H9 (cell line): Measurements from ENCODE around the gene SELENOK. TPM values are rescaled to one million over a fixed set of nuclear protein-coding genes. Genes with fewer than 3 reads are reported as not detected.

Source experiments
- DNase-seq: peaks from one replicate; pipeline ENCODE4 v3.0.0-alpha.2; 2017
- H2AFZ ChIP-seq: one replicate; pipeline ENCODE4 v1.6.1; 2013; ENCODE audit warnings: mild to moderate bottlenecking, low read length, control low read depth, moderate library complexity
- H2AK5ac ChIP-seq: 2 replicates; pipeline ENCODE4 v1.6.1; 2013; ENCODE audit warnings: low read length, control low read depth, mixed read lengths; ENCODE audit not compliant: insufficient read length
- H2BK120ac ChIP-seq: one replicate; pipeline ENCODE4 v1.6.1; 2013; ENCODE audit warnings: low read depth, mild to moderate bottlenecking, low read length, control low read depth, inconsistent platforms; ENCODE audit not compliant: poor library complexity, severe bottlenecking
- H2BK12ac ChIP-seq: 2 replicates; pipeline ENCODE4 v1.6.1; 2013; ENCODE audit warnings: low read length, control low read depth, mixed read lengths, low read depth; ENCODE audit not compliant: insufficient read length
- H2BK15ac ChIP-seq: 2 replicates; pipeline ENCODE4 v1.6.1; 2013; ENCODE audit warnings: low read depth, low read length, control low read depth
- H2BK20ac ChIP-seq: one replicate; pipeline ENCODE4 v1.6.1; 2013; ENCODE audit warnings: low read depth, mild to moderate bottlenecking, low read length, control low read depth, inconsistent platforms; ENCODE audit not compliant: poor library complexity, severe bottlenecking
- H2BK5ac ChIP-seq: 2 replicates; pipeline ENCODE4 v1.6.1; 2013; ENCODE audit warnings: low read length, control low read depth, mixed read lengths; ENCODE audit not compliant: insufficient read length
- H3K14ac ChIP-seq: 2 replicates; pipeline ENCODE4 v1.6.1; 2013; ENCODE audit warnings: low read length, control low read depth; ENCODE audit not compliant: insufficient read depth
- H3K18ac ChIP-seq: 2 replicates; pipeline ENCODE4 v1.6.1; 2013; ENCODE audit warnings: low read depth, mild to moderate bottlenecking, mixed read lengths, low read length, control low read depth; ENCODE audit not compliant: insufficient read length
- H3K23ac ChIP-seq: 2 replicates; pipeline ENCODE4 v1.6.1; 2013; ENCODE audit warnings: low read length, control low read depth, mixed read lengths, low read depth; ENCODE audit not compliant: insufficient read length
- H3K23me2 ChIP-seq: 2 replicates; pipeline ENCODE4 v1.6.1; 2013; ENCODE audit warnings: low read depth, mild to moderate bottlenecking, mixed read lengths, low read length, control low read depth; ENCODE audit not compliant: insufficient read length, poor library complexity, severe bottlenecking
- H3K27ac ChIP-seq: 2 replicates; pipeline ENCODE4 v1.5.1; 2013; ENCODE audit warnings: low read length, control low read depth, mixed read lengths, low read depth; ENCODE audit not compliant: insufficient read length
- H3K27me3 ChIP-seq: 2 replicates; pipeline ENCODE4 v1.6.1; 2013; ENCODE audit warnings: low read length, control low read depth, inconsistent platforms; ENCODE audit not compliant: insufficient read depth
- H3K4ac ChIP-seq: 2 replicates; pipeline ENCODE4 v1.6.1; 2013; ENCODE audit warnings: low read depth, mild to moderate bottlenecking, control low read depth, inconsistent platforms, low read length, moderate library complexity
- H3K4me1 ChIP-seq: 2 replicates; pipeline ENCODE4 v1.6.1; 2013; ENCODE audit warnings: low read length, control low read depth, inconsistent platforms; ENCODE audit not compliant: insufficient read depth
- H3K4me2 ChIP-seq: 2 replicates; pipeline ENCODE4 v1.6.1; 2013; ENCODE audit warnings: low read length, control low read depth, mixed read lengths; ENCODE audit not compliant: insufficient read length, insufficient read depth
- H3K56ac ChIP-seq: 2 replicates; pipeline ENCODE4 v1.6.1; 2013; ENCODE audit warnings: low read depth, mild to moderate bottlenecking, mixed read lengths, low read length, control low read depth; ENCODE audit not compliant: insufficient read length
- H3K79me1 ChIP-seq: 2 replicates; pipeline ENCODE4 v1.6.1; 2013; ENCODE audit warnings: low read depth, mild to moderate bottlenecking, moderate library complexity, low read length, control low read depth, inconsistent platforms; ENCODE audit not compliant: insufficient read depth, poor library complexity, severe bottlenecking
- H3K79me2 ChIP-seq: 2 replicates; pipeline ENCODE4 v1.6.1; 2013; ENCODE audit warnings: low read length, control low read depth, inconsistent platforms; ENCODE audit not compliant: insufficient read depth
- H3K9ac ChIP-seq: 2 replicates; pipeline ENCODE4 v1.6.1; 2013; ENCODE audit warnings: low read length, control low read depth, mixed read lengths; ENCODE audit not compliant: insufficient read length; ENCODE audit errors: extremely low read depth
- H3K9me3 ChIP-seq: one replicate; pipeline ENCODE4 v1.6.1; 2013; ENCODE audit warnings: low read depth, low read length, inconsistent platforms; ENCODE audit not compliant: control insufficient read depth
- H3T11ph ChIP-seq: one replicate; pipeline ENCODE4 v1.6.1; 2013; ENCODE audit warnings: mild to moderate bottlenecking, low read length, control low read depth, inconsistent platforms
- H4K20me1 ChIP-seq: one replicate; pipeline ENCODE4 v1.6.1; 2013; ENCODE audit not compliant: control insufficient read depth, insufficient read length, insufficient read depth
- H4K5ac ChIP-seq: 2 replicates; pipeline ENCODE4 v1.6.1; 2013; ENCODE audit warnings: low read depth, mild to moderate bottlenecking, mixed read lengths, low read length, control low read depth; ENCODE audit not compliant: insufficient read length
- H4K8ac ChIP-seq: replicated peaks from 2 replicates; pipeline ENCODE4 v1.6.1; 2013; ENCODE audit warnings: low read length, control low read depth, mixed read lengths, low read depth; ENCODE audit not compliant: insufficient read length
- H4K91ac ChIP-seq: 2 replicates; pipeline ENCODE4 v1.6.1; 2013; ENCODE audit warnings: low read depth, mild to moderate bottlenecking, moderate library complexity, mixed read lengths, low read length, control low read depth; ENCODE audit not compliant: insufficient read length
- H3K27ac Mint-ChIP-seq, 3 experiments: 2 replicates in 2 of 3; 3 replicates in 1 of 3; pipeline ENCODE4 v1.8.0; 2020 to 2021; ENCODE audit warnings: mixed read lengths in 3 of 3, mild to moderate bottlenecking in 1 of 3, moderate library complexity in 1 of 3
- H3K27me3 Mint-ChIP-seq: 2 replicates; pipeline ENCODE4 v1.8.0; 2021; ENCODE audit warnings: low read depth, mild to moderate bottlenecking, moderate library complexity, mixed read lengths
- H3K36me3 Mint-ChIP-seq, 3 experiments: 2 replicates in 2 of 3; 3 replicates in 1 of 3; pipeline ENCODE4 v1.8.0; 2020 to 2021; ENCODE audit warnings: low read depth in 3 of 3, mixed read lengths in 3 of 3; ENCODE audit not compliant: insufficient read depth in 1 of 3
- H3K4me1 Mint-ChIP-seq, 2 experiments: 2 replicates each; pipeline ENCODE4 v1.8.0; 2020; ENCODE audit warnings: mixed read lengths in 2 of 2
- H3K4me3 Mint-ChIP-seq, 2 experiments: 2 replicates in 1 of 2; 3 replicates in 1 of 2; pipeline ENCODE4 v1.8.0; 2020 to 2021; ENCODE audit warnings: mild to moderate bottlenecking in 2 of 2, mixed read lengths in 2 of 2, moderate library complexity in 1 of 2
- H3K9me3 Mint-ChIP-seq, 2 experiments: 2 replicates in 1 of 2; 3 replicates in 1 of 2; pipeline ENCODE4 v1.8.0; 2020; ENCODE audit warnings: mild to moderate bottlenecking in 2 of 2, mixed read lengths in 2 of 2, moderate library complexity in 1 of 2
- WGBS: extraction: QIAGEN DNeasy Blood & Tissue Kit; methylation state at CpG from one replicate; pipeline ENCODE4 v1.1.7; 2013; ENCODE audit warnings: missing lambda C conversion rate, low lambda C conversion rate, mixed read lengths; ENCODE audit not compliant: insufficient read length; ENCODE audit errors: extremely low coverage; 5-methylcytosine and 5-hydroxymethylcytosine counted together
- total RNA-seq: library from RNA; stranded (reverse); gene quantifications from 2 replicates; pipeline ENCODE4 v1.2.1, GENCODE V29; 2021
- TF ChIP-seq, protein P1 (sequence below): fragments of 200-600 bp; sonication (generic); conservative IDR thresholded peaks from 3 replicates; pipeline ENCODE4 v1.8.0; 2021; ENCODE audit warnings: antibody characterized with exemption, mild to moderate bottlenecking

The SELENOK gene
- total RNA-seq, 1 experiment from 2014 or later, result 34.6 TPM

DNA sequence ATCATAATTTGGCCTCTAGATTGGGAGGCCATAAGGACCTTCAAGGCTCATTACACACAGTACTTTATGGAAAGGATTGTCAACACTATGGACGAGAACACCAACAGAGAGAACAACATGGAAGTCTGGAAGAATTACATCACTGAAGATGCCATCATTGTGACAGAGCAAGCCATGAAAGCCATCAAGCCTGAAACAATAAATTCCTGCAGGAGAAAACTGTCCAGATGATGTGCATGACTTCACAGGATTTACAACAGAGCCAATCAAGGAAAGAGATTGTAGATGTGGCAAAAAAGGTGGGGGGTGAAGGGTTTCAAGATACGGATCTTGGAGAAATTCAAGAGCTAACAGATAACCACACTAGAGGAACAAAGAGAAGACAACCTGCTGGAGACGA, 29.4 kb downstream of the SELENOK start:
- no peaks in the 10 kb centered on the region for H3K4me1 ChIP-seq
- H3K27ac ChIP-seq, result no peak overlapping the region
- no peaks in the 10 kb centered on the region for H3K79me2 ChIP-seq
- Mint-ChIP-seq H3K27me3 (no peaks in the 10 kb centered on the region), H3K9me3 (no peaks in the 10 kb centered on the region), H3K4me3 (no peak overlapping the region), H3K4me1 (no peaks in the 10 kb centered on the region), H3K36me3 (peaks cover 7 to 54% (median 39%) of the 10 kb centered on the region in 3 experiments; a peak in 6 of 7 replicates), H3K27ac (no peak overlapping the region)
- no peak overlapping the region for H2BK20ac ChIP-seq
- no peak overlapping the region for H2BK5ac ChIP-seq
- H4K8ac ChIP-seq, result no peak overlapping the region
- no peaks in the 10 kb centered on the region for H4K20me1 ChIP-seq
- H4K91ac ChIP-seq, result no peak overlapping the region
- H2BK120ac ChIP-seq, result no peak overlapping the region
- H2AK5ac ChIP-seq, result no peak overlapping the region
- no peaks in the 10 kb centered on the region for H3K23me2 ChIP-seq
- H3K79me1 ChIP-seq, result no peaks in the 10 kb centered on the region
- DNase-seq, result no peak
- no peaks in the 10 kb centered on the region for H3K27me3 ChIP-seq
- H3K23ac ChIP-seq, result no peak overlapping the region
- no peak overlapping the region for H2BK15ac ChIP-seq
- no peak overlapping the region for H3K4ac ChIP-seq
- H2AFZ ChIP-seq, result no peak overlapping the region
- TF ChIP-seq, protein P1, sequence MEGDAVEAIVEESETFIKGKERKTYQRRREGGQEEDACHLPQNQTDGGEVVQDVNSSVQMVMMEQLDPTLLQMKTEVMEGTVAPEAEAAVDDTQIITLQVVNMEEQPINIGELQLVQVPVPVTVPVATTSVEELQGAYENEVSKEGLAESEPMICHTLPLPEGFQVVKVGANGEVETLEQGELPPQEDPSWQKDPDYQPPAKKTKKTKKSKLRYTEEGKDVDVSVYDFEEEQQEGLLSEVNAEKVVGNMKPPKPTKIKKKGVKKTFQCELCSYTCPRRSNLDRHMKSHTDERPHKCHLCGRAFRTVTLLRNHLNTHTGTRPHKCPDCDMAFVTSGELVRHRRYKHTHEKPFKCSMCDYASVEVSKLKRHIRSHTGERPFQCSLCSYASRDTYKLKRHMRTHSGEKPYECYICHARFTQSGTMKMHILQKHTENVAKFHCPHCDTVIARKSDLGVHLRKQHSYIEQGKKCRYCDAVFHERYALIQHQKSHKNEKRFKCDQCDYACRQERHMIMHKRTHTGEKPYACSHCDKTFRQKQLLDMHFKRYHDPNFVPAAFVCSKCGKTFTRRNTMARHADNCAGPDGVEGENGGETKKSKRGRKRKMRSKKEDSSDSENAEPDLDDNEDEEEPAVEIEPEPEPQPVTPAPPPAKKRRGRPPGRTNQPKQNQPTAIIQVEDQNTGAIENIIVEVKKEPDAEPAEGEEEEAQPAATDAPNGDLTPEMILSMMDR, result no peak
- H3K9me3 ChIP-seq, result no peaks in the 10 kb centered on the region
- no peak overlapping the region for H4K5ac ChIP-seq
- no CpG with 5 or more reads among the region's 3 CpGs for WGBS
- no peak overlapping the region for H3K14ac ChIP-seq
- H3K56ac ChIP-seq, result no peak overlapping the region
- H3T11ph ChIP-seq, result no peak overlapping the region
- no peak overlapping the region for H3K9ac ChIP-seq
- no peak overlapping the region for H2BK12ac ChIP-seq
- no peak overlapping the region for H3K4me2 ChIP-seq
- H3K18ac ChIP-seq, result no peak overlapping the region
